BE2C (cell line): Measurements from ENCODE around the gene GPX2.

Experiments used
- DNase-seq: peaks from one replicate; pipeline ENCODE4 v3.0.0-alpha.2; 2020
- H3K27me3 ChIP-seq: fragments of 250-450 bp; sonication (Bioruptor Pico); 2 replicates; pipeline ENCODE4 v1.5.1; 2020; ENCODE audit warnings: mild to moderate bottlenecking
- H3K36me3 ChIP-seq: fragments of 250-450 bp; sonication (Bioruptor Pico); 2 replicates; pipeline ENCODE4 v1.5.1; 2020; ENCODE audit warnings: mild to moderate bottlenecking
- H3K4me1 ChIP-seq: fragments of 250-450 bp; sonication (Bioruptor Pico); 2 replicates; pipeline ENCODE4 v1.5.1; 2020
- H3K4me3 ChIP-seq: 2 replicates; pipeline ENCODE4 v1.5.1; 2011; ENCODE audit warnings: low read depth, low read length
- H3K9me3 ChIP-seq: fragments of 250-450 bp; sonication (Bioruptor Pico); 2 replicates; pipeline ENCODE4 v1.5.1; 2020
- CTCF ChIP-seq: IDR thresholded peaks from 2 replicates; pipeline ENCODE4 v1.5.1; 2012; ENCODE audit warnings: mild to moderate bottlenecking, low read depth, low read length

Gene GPX2

DNA sequence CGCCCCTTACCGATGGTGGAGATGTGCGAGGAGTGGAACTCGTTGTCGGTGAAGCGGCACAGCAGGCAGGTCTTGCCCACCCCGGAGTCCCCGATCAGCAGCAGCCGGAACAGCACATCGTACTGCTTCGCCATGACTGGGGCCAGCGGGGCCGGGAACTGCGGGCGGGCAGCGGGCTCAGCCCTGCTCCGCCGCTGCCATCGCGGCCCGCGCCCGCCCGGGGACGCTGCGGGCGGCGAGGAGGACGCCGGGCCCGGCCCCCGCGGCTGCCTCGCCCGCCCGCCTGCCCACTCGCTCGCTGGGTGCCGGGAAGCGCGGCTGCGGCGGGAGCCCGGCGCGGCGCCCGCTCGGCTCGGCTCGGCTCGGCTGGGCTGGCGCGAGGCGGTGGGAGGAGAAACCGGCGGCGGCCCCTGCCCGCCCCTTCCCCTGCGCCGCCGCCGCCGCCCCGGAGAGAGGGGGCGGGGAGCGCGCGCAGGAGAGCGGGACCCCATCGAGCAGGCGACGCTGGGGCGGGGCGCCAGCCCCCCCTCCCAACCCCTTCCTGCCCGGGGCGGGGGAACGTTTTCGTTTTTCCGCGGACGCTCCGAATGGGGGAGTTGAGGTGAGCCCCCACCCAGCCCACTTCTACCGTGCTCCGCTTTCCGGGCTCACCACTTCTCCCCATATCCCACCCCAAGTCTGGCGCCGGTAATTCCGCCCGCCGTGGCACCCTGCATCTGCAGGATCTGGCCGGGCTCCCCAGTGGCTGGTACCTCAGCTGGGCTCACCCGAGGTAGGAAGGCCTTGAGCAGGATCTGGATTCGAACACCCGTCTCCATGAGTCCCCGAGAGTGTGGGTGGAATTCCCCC lies 29.6 kb upstream of the GPX2 start, which contains the start of gene RAB15:
Gene RAB15, minus strand, starts transcription at position 394 of the 849 bp plus-strand sequence. Its CDS starts 260 bp downstream, at position 134.
- H3K9me3 ChIP-seq, result no peaks in the 10 kb centered on the region
- peak; percentile 63 for DNase-seq
- TF ChIP-seq CTCF, result no peak
- H3K27me3 ChIP-seq, result no peaks in the 10 kb centered on the region; the same call in 1 of the 2 replicates
- no peaks in the 10 kb centered on the region for H3K4me1 ChIP-seq
- no peaks in the 10 kb centered on the region for H3K36me3 ChIP-seq
- peak within 1 kb of the TSS; percentile 57 for H3K4me3 ChIP-seq

GRCh38 chr14:64971491-64971942 lies 29.0 kb upstream of the GPX2 start:
- Histone ChIP-seq H3K36me3 (no peaks in the 10 kb centered on the region), H3K4me1 (no peaks in the 10 kb centered on the region), H3K9me3 (no peaks in the 10 kb centered on the region), H3K27me3 (no peaks in the 10 kb centered on the region; the same call in 1 of the 2 replicates), H3K4me3 (peak overlapping the region; percentile 52)
- no peak for DNase-seq
- no peak for TF ChIP-seq CTCF

DNA sequence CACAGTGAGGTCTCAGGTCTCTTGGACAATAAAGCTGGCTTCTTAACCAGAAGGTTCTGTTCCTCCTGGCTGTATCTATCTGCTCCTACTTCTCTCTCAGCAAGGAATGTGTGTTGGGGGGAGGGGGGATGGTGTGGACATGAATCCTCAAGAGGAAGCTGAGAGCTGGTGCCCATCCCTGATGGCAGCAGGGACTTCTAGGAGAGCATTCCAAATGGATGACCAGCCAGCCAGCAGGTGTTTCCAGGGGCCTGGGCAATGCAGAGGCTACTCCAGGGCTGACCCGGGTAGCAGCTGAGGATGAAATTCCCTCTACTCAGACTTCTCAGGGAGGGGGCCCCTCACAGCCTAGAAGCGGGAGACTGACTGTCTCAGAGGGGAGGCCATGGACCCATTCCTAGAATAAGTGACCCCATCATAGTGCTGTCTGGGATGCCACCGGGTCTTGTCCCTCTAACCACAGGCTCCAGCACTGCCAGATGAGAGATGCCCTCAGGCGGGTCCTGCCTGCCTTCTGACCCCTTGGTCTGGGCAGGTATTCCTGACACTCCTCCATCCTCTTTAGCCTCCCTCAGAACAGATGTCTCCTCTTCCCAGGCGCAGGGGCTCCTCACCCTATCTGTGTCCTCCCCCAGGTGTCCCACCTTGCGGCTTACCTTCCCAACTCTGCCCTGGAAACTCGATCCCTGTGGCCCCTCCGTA lies 28.4 kb upstream of the GPX2 start:
- Histone ChIP-seq H3K27me3 (no peaks in the 10 kb centered on the region; the same call in 1 of the 2 replicates), H3K36me3 (no peaks in the 10 kb centered on the region), H3K4me3 (no peak overlapping the region; the same call in 1 of the 2 replicates), H3K4me1 (no peaks in the 10 kb centered on the region), H3K9me3 (no peaks in the 10 kb centered on the region)
- DNase-seq, result no peak
- no peak for TF ChIP-seq CTCF

GRCh38 chr14:64970041-64970440 lies 27.5 kb upstream of the GPX2 start:
- no peaks in the 10 kb centered on the region; the same call in 1 of the 2 replicates for H3K27me3 ChIP-seq
- H3K4me1 ChIP-seq, result no peaks in the 10 kb centered on the region
- no peaks in the 10 kb centered on the region for H3K9me3 ChIP-seq
- no peak for TF ChIP-seq CTCF
- H3K36me3 ChIP-seq, result no peaks in the 10 kb centered on the region
- H3K4me3 ChIP-seq, result no peak overlapping the region
- no peak for DNase-seq

GRCh38 chr14:64968651-64969050 lies 26.1 kb upstream of the GPX2 start:
- Histone ChIP-seq H3K4me3 (no peak overlapping the region), H3K36me3 (no peaks in the 10 kb centered on the region), H3K9me3 (no peaks in the 10 kb centered on the region), H3K4me1 (no peaks in the 10 kb centered on the region), H3K27me3 (no peaks in the 10 kb centered on the region; the same call in 1 of the 2 replicates)
- no peak for DNase-seq
- TF ChIP-seq CTCF, result no peak
